IMR-90 (cell line): Measurements from ENCODE around the gene PITPNC1. TPM values are rescaled to one million over a fixed set of nuclear protein-coding genes. Genes with fewer than 3 reads are reported as not detected.
"Not testable (repeated sequence)": the region's sequence is repeated elsewhere in the genome, so short reads cannot be mapped to it uniquely, and the experiment has no call there.

Source experiments
- ATAC-seq: fragments of 200-7000 bp; cut with Tn5 transposase; 2 replicates; pipeline ENCODE4 v1.9.1; 2020; ENCODE audit warnings: low read depth, mild to moderate bottlenecking, moderate library complexity
- BruUV-seq: library from RNA; stranded (reverse); fragments of 400-500 nt; replicated peaks from 2 replicates; lab custom pipeline; 2021; lab: Mats Ljungman, UMichigan
- CTCF ChIA-PET: fragments of 300-600 bp; formaldehyde crosslinking; extraction: SDS; loops from one replicate; lab custom pipeline; 2021; ENCODE audit warnings: antibody characterized with exemption; lab: Yijun Ruan, JAX
- POLR2A ChIA-PET: fragments of 300-600 bp; sonication (Branson Sonifier 250); formaldehyde crosslinking; loops from one replicate; lab custom pipeline; 2022; ENCODE audit warnings: antibody characterized with exemption; ENCODE audit not compliant: unreplicated experiment; lab: Charles Lee
- DNase-seq: peaks from one replicate; pipeline ENCODE4 v3.0.0; 2013
- H2AFZ ChIP-seq: replicated peaks from 2 replicates; pipeline ENCODE3; 2013; ENCODE audit warnings: low read length, mild to moderate bottlenecking; ENCODE audit not compliant: poor library complexity
- H2AK5ac ChIP-seq: 2 replicates; pipeline ENCODE4 v1.6.1; 2013; ENCODE audit warnings: low read depth, low read length, inconsistent platforms
- H2AK9ac ChIP-seq: replicated peaks from 2 replicates; pipeline ENCODE3; 2013; ENCODE audit warnings: mild to moderate bottlenecking, low read depth, low read length, moderate library complexity; ENCODE audit not compliant: poor library complexity
- H2BK120ac ChIP-seq: 2 replicates; pipeline ENCODE4 v1.6.1; 2013; ENCODE audit warnings: low read depth, low read length, inconsistent platforms
- H2BK15ac ChIP-seq: 3 replicates; pipeline ENCODE4 v1.6.1; 2013; ENCODE audit warnings: low read depth, low read length, inconsistent platforms
- H2BK20ac ChIP-seq: 2 replicates; pipeline ENCODE4 v1.6.1; 2013; ENCODE audit warnings: low read depth, mild to moderate bottlenecking, inconsistent platforms, low read length, moderate library complexity
- H2BK5ac ChIP-seq: 2 replicates; pipeline ENCODE4 v1.6.1; 2013; ENCODE audit warnings: mild to moderate bottlenecking, low read depth, low read length, inconsistent platforms; ENCODE audit not compliant: poor library complexity, severe bottlenecking
- H3K14ac ChIP-seq: replicated peaks from 2 replicates; pipeline ENCODE4 v1.6.1; 2013; ENCODE audit warnings: low read depth, low read length, inconsistent platforms
- H3K18ac ChIP-seq: 2 replicates; pipeline ENCODE4 v1.6.1; 2013; ENCODE audit warnings: low read depth, low read length, control low read depth
- H3K23ac ChIP-seq: 2 replicates; pipeline ENCODE4 v1.6.1; 2013; ENCODE audit warnings: low read depth, low read length, inconsistent platforms
- H3K27ac ChIP-seq: 2 replicates; pipeline ENCODE4 v1.5.1; 2013; ENCODE audit warnings: mild to moderate bottlenecking, control low read depth, low read length; ENCODE audit not compliant: insufficient read depth
- H3K27me3 ChIP-seq: 2 replicates; pipeline ENCODE4 v1.6.1; 2013; ENCODE audit warnings: low read length; ENCODE audit not compliant: control insufficient read depth, insufficient read depth
- H3K36me3 ChIP-seq: 2 replicates; pipeline ENCODE4 v1.6.1; 2013; ENCODE audit warnings: low read length, mixed read lengths; ENCODE audit not compliant: control insufficient read depth, insufficient read depth
- H3K4ac ChIP-seq: 2 replicates; pipeline ENCODE4 v1.6.1; 2013; ENCODE audit warnings: low read depth, low read length, inconsistent platforms
- H3K4me1 ChIP-seq: 2 replicates; pipeline ENCODE4 v1.6.1; 2013; ENCODE audit warnings: low read length, mixed read lengths; ENCODE audit not compliant: control insufficient read depth, insufficient read depth
- H3K4me2 ChIP-seq: 2 replicates; pipeline ENCODE4 v1.6.1; 2013; ENCODE audit warnings: low read depth, mild to moderate bottlenecking, control low read depth, low read length, moderate library complexity
- H3K4me3 ChIP-seq: 2 replicates; pipeline ENCODE4 v1.5.1; 2013; ENCODE audit warnings: low read depth, mild to moderate bottlenecking, control low read depth, low read length, moderate library complexity; ENCODE audit not compliant: insufficient read depth
- H3K56ac ChIP-seq: 2 replicates; pipeline ENCODE4 v1.6.1; 2013; ENCODE audit warnings: low read length, inconsistent platforms; ENCODE audit not compliant: insufficient read depth; ENCODE audit errors: extremely low read depth
- H3K79me1 ChIP-seq, 2 experiments: 2 replicates each; pipeline ENCODE4 v1.6.1; 2013; ENCODE audit warnings: low read length in 2 of 2, inconsistent platforms in 1 of 2, low read depth in 1 of 2
- H3K9ac ChIP-seq: 2 replicates; pipeline ENCODE4 v1.6.1; 2013; ENCODE audit warnings: low read depth, low read length, control low read depth
- H3K9me1 ChIP-seq: 2 replicates; pipeline ENCODE4 v1.6.1; 2013; ENCODE audit warnings: low read length, inconsistent platforms; ENCODE audit not compliant: insufficient read depth
- H3K9me3 ChIP-seq: 2 replicates; pipeline ENCODE4 v1.6.1; 2013; ENCODE audit warnings: low read length; ENCODE audit not compliant: control insufficient read depth, insufficient read depth
- H4K20me1 ChIP-seq: 2 replicates; pipeline ENCODE4 v1.6.1; 2013; ENCODE audit warnings: low read length, inconsistent platforms; ENCODE audit not compliant: insufficient read depth
- H4K5ac ChIP-seq: 2 replicates; pipeline ENCODE4 v1.6.1; 2013; ENCODE audit warnings: mild to moderate bottlenecking, low read depth, low read length, control low read depth
- H4K8ac ChIP-seq, 2 experiments: 2 replicates each; pipeline ENCODE4 v1.6.1; 2013; ENCODE audit warnings: low read depth in 2 of 2, low read length in 2 of 2, control low read depth in 1 of 2, inconsistent platforms in 1 of 2
- H4K91ac ChIP-seq: 2 replicates; pipeline ENCODE4 v1.6.1; 2013; ENCODE audit warnings: low read depth, low read length, inconsistent platforms; ENCODE audit not compliant: insufficient read depth
- USF2 ChIP-seq: fragments of 150-350 bp; IDR thresholded peaks from 2 replicates; pipeline ENCODE4 v1.6.1; 2017; ENCODE audit warnings: mild to moderate bottlenecking, antibody characterized with exemption, low read length, low read depth
- WGBS, 2 experiments: methylation state at CpG; one replicate each; pipeline versions ENCODE4 v1.1.5 to v1.1.7; 2013; ENCODE audit warnings: missing lambda C conversion rate in 2 of 2; ENCODE audit not compliant: insufficient read length in 1 of 2; ENCODE audit errors: extremely low coverage in 2 of 2; 5-methylcytosine and 5-hydroxymethylcytosine counted together
- dilution Hi-C: fragments of 300-500 bp; cut with HindIII; formaldehyde crosslinking; loops from one replicate; pipeline ENCODE4 v1.14.3; 2018; ENCODE audit warnings: low sequenced_read_pairs; ENCODE audit not compliant: unreplicated experiment
- in situ Hi-C: fragments of 300-500 bp; cut with MboI; formaldehyde crosslinking; loops from 3 replicates; pipeline ENCODE4 v1.14.3; 2019; ENCODE audit warnings: low sequenced_read_pairs, inconsistent platforms, mixed read lengths
- intact Hi-C: fragments of 100-400 bp; cut with micrococcal nuclease; formaldehyde crosslinking; loops from 2 replicates; pipeline ENCODE4 v1.10.0; 2022
- polyA plus RNA-seq, 3 experiments: library from polyadenylated mRNA; depleted of rRNA; stranded (reverse); fragments of >200 nt; gene quantifications; 2 replicates each; pipeline ENCODE4 v1.2.3, GENCODE V29; 2012; ENCODE audit warnings: low replicate concordance in 1 of 3
- total RNA-seq: library from RNA; depleted of rRNA; stranded (reverse); fragments of >200 nt; gene quantifications from 2 replicates; pipeline ENCODE4 v1.2.3, GENCODE V29; 2012

The PITPNC1 gene
- total and polyA plus RNA-seq, 2 of the 4 experiments (the other 2 are of a cell fraction), result 4.1 TPM

GRCh38 chr17:67648032-67648905 is 271.2 kb downstream of the PITPNC1 start:
- no peak overlapping the region for H3K27ac ChIP-seq
- 0 out of 2 replicates have a peak, but pooled peaks cover 1% of the 10 kb centered on the region for H3K4me1 ChIP-seq
- dilution Hi-C loops, result no loop called here
- H4K5ac ChIP-seq, result no peak overlapping the region
- no peaks in the 10 kb centered on the region for H3K27me3 ChIP-seq
- H3K9me3 ChIP-seq, result no peaks in the 10 kb centered on the region
- no TSS peak for BruUV-seq
- no peak overlapping the region for H2AFZ ChIP-seq
- no CpG with 5 or more reads among the region's 6 CpGs for WGBS, 2 experiments
- no peak overlapping the region for H3K18ac ChIP-seq
- H4K20me1 ChIP-seq, result no peaks in the 10 kb centered on the region
- no peaks in the 10 kb centered on the region for H3K9me1 ChIP-seq
- H3K4ac ChIP-seq, result no peak overlapping the region
- no peak overlapping the region for H3K4me3 ChIP-seq
- no peak overlapping the region for H2AK9ac ChIP-seq
- H3K79me1 ChIP-seq, result no peaks in the 10 kb centered on the region
- in situ Hi-C loops, result no loop called here
- intact Hi-C loops, result no loop called here
- ChIA-PET POLR2A (no interaction called here), CTCF (interaction anchor here (0.8 to 1.0 kb wide), 2 partner anchors 10 to 119 kb away, joined by 3 read pairs; no protein-coding TSS in a partner anchor)
- H2AK5ac ChIP-seq, result no peak overlapping the region
- no peak overlapping the region for H3K23ac ChIP-seq
- no peaks in the 10 kb centered on the region for H3K36me3 ChIP-seq
- DNase-seq (no peak), ATAC-seq (no peak)
- H4K8ac ChIP-seq, result no peak overlapping the region
- no peak overlapping the region for H2BK120ac ChIP-seq
- no peak for TF ChIP-seq USF2
- no peak overlapping the region for H3K56ac ChIP-seq
- H4K91ac ChIP-seq, result no peak overlapping the region
- H3K4me2 ChIP-seq, result no peak overlapping the region
- no peak overlapping the region for H3K9ac ChIP-seq
- H3K14ac ChIP-seq, result no peak overlapping the region; the same call in 1 of the 2 replicates
- no peak overlapping the region for H2BK15ac ChIP-seq
- no peak overlapping the region for H2BK5ac ChIP-seq
- H2BK20ac ChIP-seq, result no peak overlapping the region

GRCh38 chr17:67648906-67649295 is 271.8 kb downstream of the PITPNC1 start:
- H2BK15ac ChIP-seq, H3K56ac ChIP-seq, DNase-seq, H3K4me2 ChIP-seq, ATAC-seq, BruUV-seq, H3K4ac ChIP-seq, H3K9ac ChIP-seq, H3K4me3 ChIP-seq, H3K18ac ChIP-seq, H4K5ac ChIP-seq, H3K4me1 ChIP-seq, H2AK5ac ChIP-seq, H2AK9ac ChIP-seq, H3K27ac ChIP-seq, H3K9me3 ChIP-seq, H2BK120ac ChIP-seq, H4K8ac ChIP-seq, H3K79me1 ChIP-seq, H4K91ac ChIP-seq, POLR2A ChIA-PET, H3K14ac ChIP-seq, H2BK20ac ChIP-seq, H3K23ac ChIP-seq, H3K36me3 ChIP-seq, H4K20me1 ChIP-seq, H2AFZ ChIP-seq, in situ Hi-C loops, H2BK5ac ChIP-seq, dilution Hi-C loops, H3K9me1 ChIP-seq, H3K27me3 ChIP-seq, intact Hi-C loops: not testable (repeated sequence)
- CTCF ChIA-PET, result interaction anchor here (0.8 to 1.0 kb wide), 2 partner anchors 10 to 120 kb away, joined by 3 read pairs; no protein-coding TSS in a partner anchor
- 80% methylated on average over 1 of the region's 3 CpGs; no CpG with 5 or more reads in 1 of the 2 experiments for WGBS, 2 experiments
